DOHH2 (cell line): Measurements from ENCODE around the gene GYPC.

Experiments used
- EZH2phosphoT487 ChIP-seq: fragments of 200-600 bp; sonication (generic); IDR thresholded peaks from 2 replicates; pipeline ENCODE4 v1.6.1; 2017; ENCODE audit warnings: borderline replicate concordance, mild to moderate bottlenecking, antibody characterized with exemption, low read length, moderate library complexity, mixed read lengths
- TF ChIP-seq, protein P1 (sequence below): fragments of 200-600 bp; sonication (generic); IDR thresholded peaks from one replicate; pipeline ENCODE4 v1.5.1; 2014; ENCODE audit warnings: antibody characterized with exemption, mild to moderate bottlenecking, low read depth, low read length; ENCODE audit not compliant: poor library complexity, severe bottlenecking

DNA sequence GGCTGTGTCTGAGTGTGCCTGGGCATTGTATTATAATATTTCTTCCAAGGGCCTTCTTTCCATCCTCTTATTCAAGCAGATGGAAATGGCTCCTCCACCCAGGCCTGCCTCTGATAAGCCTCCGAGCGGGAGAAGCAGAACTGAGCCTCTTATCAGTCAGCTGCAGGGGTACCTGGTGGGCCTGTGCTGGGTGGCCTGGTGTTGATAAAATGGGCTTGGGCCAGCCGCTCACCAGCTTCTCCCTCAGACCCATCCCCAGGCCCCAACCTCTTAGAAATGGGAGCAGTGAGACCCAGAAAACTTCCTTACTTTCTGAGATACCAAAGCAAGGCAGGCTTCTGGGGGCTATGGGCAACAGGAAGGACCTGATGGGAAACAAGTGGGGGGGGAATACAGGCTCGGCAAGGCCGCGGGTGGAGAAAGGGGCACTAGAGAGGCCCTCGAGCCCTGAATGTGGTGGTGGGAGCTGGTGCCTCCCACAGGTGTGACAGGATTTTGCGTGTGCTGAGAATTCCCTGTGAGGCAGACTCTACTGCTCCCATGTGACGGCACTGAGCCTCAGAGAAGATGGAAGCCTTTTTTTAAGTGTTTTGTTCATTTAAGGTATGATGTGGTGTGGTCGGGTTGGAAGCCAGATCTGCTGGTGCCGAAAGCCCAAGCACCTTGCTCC, 18.3 kb downstream of the GYPC start:
- TF ChIP-seq, protein P1, sequence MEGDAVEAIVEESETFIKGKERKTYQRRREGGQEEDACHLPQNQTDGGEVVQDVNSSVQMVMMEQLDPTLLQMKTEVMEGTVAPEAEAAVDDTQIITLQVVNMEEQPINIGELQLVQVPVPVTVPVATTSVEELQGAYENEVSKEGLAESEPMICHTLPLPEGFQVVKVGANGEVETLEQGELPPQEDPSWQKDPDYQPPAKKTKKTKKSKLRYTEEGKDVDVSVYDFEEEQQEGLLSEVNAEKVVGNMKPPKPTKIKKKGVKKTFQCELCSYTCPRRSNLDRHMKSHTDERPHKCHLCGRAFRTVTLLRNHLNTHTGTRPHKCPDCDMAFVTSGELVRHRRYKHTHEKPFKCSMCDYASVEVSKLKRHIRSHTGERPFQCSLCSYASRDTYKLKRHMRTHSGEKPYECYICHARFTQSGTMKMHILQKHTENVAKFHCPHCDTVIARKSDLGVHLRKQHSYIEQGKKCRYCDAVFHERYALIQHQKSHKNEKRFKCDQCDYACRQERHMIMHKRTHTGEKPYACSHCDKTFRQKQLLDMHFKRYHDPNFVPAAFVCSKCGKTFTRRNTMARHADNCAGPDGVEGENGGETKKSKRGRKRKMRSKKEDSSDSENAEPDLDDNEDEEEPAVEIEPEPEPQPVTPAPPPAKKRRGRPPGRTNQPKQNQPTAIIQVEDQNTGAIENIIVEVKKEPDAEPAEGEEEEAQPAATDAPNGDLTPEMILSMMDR: no peak
- no peak for TF ChIP-seq EZH2phosphoT487
